Measurements from ENCODE around the gene SPOCK3. TPM values are rescaled to one million over a fixed set of nuclear protein-coding genes. Genes with fewer than 3 reads are reported as not detected.
"Not testable (repeated sequence)": the region's sequence is repeated elsewhere in the genome, so short reads cannot be mapped to it uniquely, and the experiment has no call there.

Gene SPOCK3
- polyA plus RNA-seq, 6 donors from 2014 or later = not detected

DNA sequence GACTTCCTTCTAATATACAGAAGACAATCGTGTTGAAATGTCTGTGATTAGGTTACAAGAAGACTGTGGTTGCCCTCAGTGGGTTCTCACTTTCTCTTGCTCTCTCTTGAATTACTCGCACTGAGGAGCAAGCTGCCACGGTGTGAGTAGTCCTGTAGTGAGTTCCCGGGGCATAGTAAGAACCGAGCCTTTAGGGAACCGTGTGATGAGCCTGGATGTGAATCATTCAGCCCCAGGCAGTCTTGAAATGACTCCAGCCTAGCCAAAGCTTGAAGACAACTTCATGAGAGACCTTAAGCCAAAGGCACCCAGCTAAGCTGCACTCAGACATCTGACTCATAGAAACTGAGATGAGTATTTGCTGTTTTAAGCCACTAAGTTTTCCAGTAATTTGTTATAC, 292.7 kb downstream of the SPOCK3 start:
- DNase-seq = no peak
- H3K27ac Mint-ChIP-seq = no peak overlapping the region
- ATAC-seq (ENCODE audit: low read depth in 2 of 2) = no peak
- H3K27me3 Mint-ChIP-seq = no peaks in the 10 kb centered on the region
- no peak overlapping the region for H3K4me3 Mint-ChIP-seq
- no peaks in the 10 kb centered on the region for H3K36me3 Mint-ChIP-seq
- H3K4me1 Mint-ChIP-seq = no peaks in the 10 kb centered on the region
- peaks cover 0 to 4% (median 0%) of the 10 kb centered on the region in 7 donors for H3K9me3 Mint-ChIP-seq

DNA sequence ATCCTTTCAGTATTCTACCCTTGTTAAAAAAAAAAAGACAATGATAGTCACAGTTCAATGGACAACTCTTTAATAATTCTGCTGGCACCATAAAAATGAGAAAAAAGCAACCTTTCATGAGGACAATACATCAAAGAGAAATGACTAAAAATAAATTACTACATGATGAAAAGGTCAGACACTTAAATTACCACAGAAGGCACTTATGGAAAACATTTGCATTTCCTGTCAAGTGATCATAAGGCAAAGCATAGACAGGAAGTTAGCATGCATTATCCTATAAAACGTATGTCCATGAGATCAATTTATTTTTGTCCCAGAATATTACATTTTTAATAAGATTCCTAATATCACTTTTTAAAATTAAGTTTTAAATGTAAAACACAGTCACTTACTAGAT, 303.8 kb downstream of the SPOCK3 start:
- DNase-seq = no peak
- H3K36me3 Mint-ChIP-seq = no peaks in the 10 kb centered on the region
- H3K27me3 Mint-ChIP-seq = no peaks in the 10 kb centered on the region
- no peak overlapping the region for H3K4me3 Mint-ChIP-seq
- no peak overlapping the region for H3K27ac Mint-ChIP-seq
- ATAC-seq (ENCODE audit: low read depth in 2 of 2) = no peak
- H3K9me3 Mint-ChIP-seq = peaks cover 0 to 12% (median 7%) of the 10 kb centered on the region in 7 donors
- no peaks in the 10 kb centered on the region for H3K4me1 Mint-ChIP-seq

DNA sequence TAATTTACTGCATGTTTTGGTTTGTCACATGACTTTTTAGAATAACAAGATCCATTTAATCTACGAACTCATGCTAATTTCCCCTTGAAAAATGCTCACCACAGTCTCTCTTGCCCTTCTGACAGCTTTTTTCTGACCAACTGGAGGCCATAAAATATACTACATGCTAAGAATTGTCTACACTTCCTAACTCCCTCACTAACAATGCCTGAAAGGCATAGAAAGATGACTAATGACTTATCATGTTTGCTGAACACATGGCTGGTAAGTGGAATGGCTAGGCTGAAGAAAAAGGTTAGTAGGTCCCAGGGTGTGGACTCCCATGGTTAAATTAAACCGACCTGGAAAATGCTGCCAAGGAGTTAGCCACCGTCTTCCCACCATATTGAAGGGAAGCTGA, 309.9 kb downstream of the SPOCK3 start:
- H3K36me3 Mint-ChIP-seq = no peaks in the 10 kb centered on the region
- H3K4me3 Mint-ChIP-seq = no peak overlapping the region
- DNase-seq = no peak
- H3K9me3 Mint-ChIP-seq = peaks cover 2 to 9% (median 5%) of the 10 kb centered on the region in 7 donors
- H3K27ac Mint-ChIP-seq = no peak overlapping the region
- ATAC-seq (ENCODE audit: low read depth in 2 of 2) = no peak
- no peaks in the 10 kb centered on the region for H3K27me3 Mint-ChIP-seq
- H3K4me1 Mint-ChIP-seq = no peaks in the 10 kb centered on the region

DNA sequence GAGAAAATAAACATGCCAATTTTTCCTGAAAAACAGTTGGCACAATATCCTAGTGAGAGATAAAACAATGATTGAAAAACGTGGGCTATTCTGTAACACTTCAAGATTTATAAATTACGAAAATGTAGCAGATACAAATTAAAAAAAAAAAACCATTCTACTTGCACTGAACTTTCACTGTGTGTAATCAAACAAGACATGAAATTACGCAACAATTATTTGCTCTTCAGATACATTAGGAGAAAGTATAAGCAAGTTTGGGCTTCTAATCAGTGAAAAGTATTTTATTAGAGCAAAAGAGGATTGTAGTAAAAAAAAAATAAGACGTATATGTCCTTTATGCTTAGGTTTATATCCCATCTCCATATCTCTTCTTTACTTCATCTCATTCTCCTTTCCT, 320.4 kb downstream of the SPOCK3 start:
- Mint-ChIP-seq H3K4me3 (no peak overlapping the region), H3K9me3 (peaks cover 0 to 3% (median 0%) of the 10 kb centered on the region in 7 donors), H3K36me3 (no peaks in the 10 kb centered on the region), H3K4me1 (no peaks in the 10 kb centered on the region), H3K27me3 (no peaks in the 10 kb centered on the region), H3K27ac (no peak overlapping the region)
- no peak for ATAC-seq (ENCODE audit: low read depth in 2 of 2)
- DNase-seq = no peak

DNA sequence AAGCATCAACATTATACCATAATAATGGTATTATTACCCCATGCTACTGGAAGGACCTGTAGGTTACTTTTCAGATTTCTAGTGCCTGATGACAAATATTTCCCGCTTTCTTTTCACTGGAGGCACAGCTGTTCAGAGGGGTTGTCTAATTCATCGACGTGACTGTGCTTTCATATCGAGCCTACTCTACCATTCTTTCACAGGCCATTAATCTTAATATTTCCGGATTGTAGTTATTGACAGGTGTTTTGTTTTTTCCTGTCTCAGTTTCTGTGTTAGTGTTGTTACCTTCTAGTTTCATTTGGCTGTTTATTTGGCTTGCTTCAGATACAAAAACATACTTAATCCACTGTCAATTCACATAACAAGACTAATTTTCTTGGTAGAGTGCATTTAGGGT, 330.9 kb downstream of the SPOCK3 start:
- H3K27me3 Mint-ChIP-seq = no peaks in the 10 kb centered on the region
- H3K4me3 Mint-ChIP-seq = no peak overlapping the region
- no peak for DNase-seq
- no peak overlapping the region for H3K27ac Mint-ChIP-seq
- ATAC-seq (ENCODE audit: low read depth in 2 of 2) = no peak
- H3K4me1 Mint-ChIP-seq = no peaks in the 10 kb centered on the region
- H3K9me3 Mint-ChIP-seq = peaks cover 0 to 10% (median 0%) of the 10 kb centered on the region in 7 donors
- H3K36me3 Mint-ChIP-seq = no peaks in the 10 kb centered on the region

DNA sequence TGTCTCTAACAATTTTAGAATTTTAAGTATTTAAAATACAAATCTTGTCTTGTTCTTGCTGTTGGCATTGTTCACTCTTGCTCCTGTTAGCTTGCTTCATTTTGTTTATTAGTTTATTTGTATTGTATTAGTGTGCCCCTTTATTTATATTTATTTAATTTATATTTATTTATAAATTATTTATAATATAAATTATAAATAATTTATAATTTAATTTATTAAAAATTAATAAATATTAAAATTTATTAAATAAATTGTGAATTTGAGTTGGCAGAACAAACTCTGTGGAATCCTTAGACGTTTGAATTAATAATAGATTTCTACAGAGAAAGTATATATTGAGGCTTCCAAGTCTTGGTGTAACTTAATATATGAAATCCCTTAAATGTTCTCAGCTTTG, 331.4 kb downstream of the SPOCK3 start:
- Mint-ChIP-seq H3K27me3 (no peaks in the 10 kb centered on the region), H3K4me1 (no peaks in the 10 kb centered on the region), H3K4me3 (no peak overlapping the region), H3K27ac (no peak overlapping the region), H3K9me3 (peaks cover 0 to 10% (median 0%) of the 10 kb centered on the region in 7 donors), H3K36me3 (no peaks in the 10 kb centered on the region)
- no peak for ATAC-seq (ENCODE audit: low read depth in 2 of 2)
- no peak for DNase-seq

DNA sequence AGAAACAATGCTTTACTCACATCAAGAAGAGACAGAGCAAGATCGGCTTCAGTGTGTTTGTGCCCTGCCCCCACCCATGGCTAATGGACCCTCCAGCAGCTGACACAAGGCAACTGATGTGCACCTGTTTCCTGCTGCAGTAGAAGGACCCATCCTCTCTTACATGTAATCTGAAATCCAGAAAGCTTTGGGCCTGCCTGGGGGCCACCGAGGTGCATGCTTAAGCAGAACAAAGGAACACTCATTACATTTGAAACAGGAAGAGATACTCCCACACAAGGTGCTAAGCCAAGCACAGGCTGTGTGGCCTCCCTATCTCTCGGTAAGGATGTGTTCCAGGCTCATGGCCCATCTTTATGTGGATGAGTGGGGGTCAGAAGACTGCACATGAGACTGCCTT, 338.0 kb downstream of the SPOCK3 start:
- Mint-ChIP-seq H3K4me1 (no peaks in the 10 kb centered on the region), H3K27me3 (no peaks in the 10 kb centered on the region), H3K36me3 (no peaks in the 10 kb centered on the region), H3K4me3 (no peak overlapping the region), H3K9me3 (peaks cover 0 to 7% (median 0%) of the 10 kb centered on the region in 7 donors), H3K27ac (no peak overlapping the region)
- no peak for ATAC-seq (ENCODE audit: low read depth in 2 of 2)
- DNase-seq = no peak

DNA sequence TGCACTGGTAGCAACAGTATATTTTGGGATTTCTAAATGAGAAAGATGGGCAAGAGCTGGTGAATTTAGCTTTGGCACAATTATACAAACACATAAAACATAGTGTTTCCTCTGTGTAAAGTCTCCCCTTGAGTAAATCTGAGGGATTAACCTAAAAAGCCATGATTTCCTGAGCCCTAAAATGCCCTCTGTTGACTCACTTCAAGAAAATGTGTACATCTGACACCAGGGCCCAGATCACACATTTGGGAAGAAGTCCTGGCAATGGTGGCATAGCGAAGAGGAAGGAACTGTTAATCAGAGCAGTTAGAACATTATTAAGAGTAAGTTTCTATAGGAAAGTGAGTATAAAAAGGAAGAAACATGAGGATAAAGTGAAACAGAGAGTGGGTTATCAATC, 338.5 kb downstream of the SPOCK3 start:
- Mint-ChIP-seq H3K27ac (no peak overlapping the region), H3K4me1 (no peaks in the 10 kb centered on the region), H3K9me3 (peaks cover 0 to 7% (median 4%) of the 10 kb centered on the region in 7 donors), H3K36me3 (no peaks in the 10 kb centered on the region), H3K4me3 (no peak overlapping the region), H3K27me3 (no peaks in the 10 kb centered on the region)
- ATAC-seq (ENCODE audit: low read depth in 2 of 2) (no peak), DNase-seq (no peak)

DNA sequence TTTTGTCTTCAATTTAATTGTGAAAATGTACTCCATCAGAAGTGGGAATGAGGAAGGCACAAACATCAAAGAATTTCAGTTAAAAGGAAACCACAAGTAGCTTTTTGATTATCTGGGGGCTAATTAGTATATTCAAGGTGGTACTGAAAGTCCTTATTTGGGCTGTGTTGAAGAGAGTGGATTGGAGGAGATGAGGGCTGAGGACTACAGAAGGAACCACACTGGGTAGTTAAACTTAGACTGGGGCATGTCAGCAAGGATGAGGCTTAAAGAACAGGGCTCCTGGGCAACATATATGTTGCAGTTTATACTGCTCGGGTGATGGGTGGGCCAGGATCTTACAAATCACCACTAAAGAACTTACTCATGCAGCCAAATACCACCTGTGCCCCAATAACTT, 346.8 kb downstream of the SPOCK3 start:
- Mint-ChIP-seq H3K4me1 (no peaks in the 10 kb centered on the region), H3K27ac (no peak overlapping the region), H3K36me3 (no peaks in the 10 kb centered on the region), H3K4me3 (no peak overlapping the region), H3K27me3 (no peaks in the 10 kb centered on the region), H3K9me3 (peaks cover 0 to 5% (median 0%) of the 10 kb centered on the region in 7 donors)
- DNase-seq (no peak), ATAC-seq (ENCODE audit: low read depth in 2 of 2) (no peak)

DNA sequence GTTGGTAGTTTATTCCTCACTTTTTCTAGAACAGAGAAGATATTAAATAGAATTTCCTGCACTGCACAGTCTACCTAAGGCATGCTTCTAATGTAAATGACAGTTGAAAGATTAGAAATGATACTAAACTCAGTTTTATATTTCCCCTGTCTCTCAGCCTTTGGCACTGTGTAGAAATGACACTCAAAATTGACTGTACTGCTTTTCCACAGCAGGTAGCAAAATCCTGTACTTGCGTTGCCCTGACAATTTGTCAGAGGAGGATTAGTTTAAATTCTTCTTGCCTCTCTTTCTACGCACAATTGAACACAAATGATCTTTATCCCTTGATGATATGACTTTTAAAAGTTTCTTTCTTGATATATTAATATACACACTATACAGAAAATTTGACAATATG, 347.6 kb downstream of the SPOCK3 start:
- no peak for ATAC-seq (ENCODE audit: low read depth in 2 of 2)
- Mint-ChIP-seq H3K27me3 (no peaks in the 10 kb centered on the region), H3K4me3 (no peak overlapping the region), H3K4me1 (no peaks in the 10 kb centered on the region), H3K27ac (no peak overlapping the region), H3K36me3 (no peaks in the 10 kb centered on the region), H3K9me3 (peaks cover 0 to 5% (median 0%) of the 10 kb centered on the region in 7 donors)
- no peak for DNase-seq

DNA sequence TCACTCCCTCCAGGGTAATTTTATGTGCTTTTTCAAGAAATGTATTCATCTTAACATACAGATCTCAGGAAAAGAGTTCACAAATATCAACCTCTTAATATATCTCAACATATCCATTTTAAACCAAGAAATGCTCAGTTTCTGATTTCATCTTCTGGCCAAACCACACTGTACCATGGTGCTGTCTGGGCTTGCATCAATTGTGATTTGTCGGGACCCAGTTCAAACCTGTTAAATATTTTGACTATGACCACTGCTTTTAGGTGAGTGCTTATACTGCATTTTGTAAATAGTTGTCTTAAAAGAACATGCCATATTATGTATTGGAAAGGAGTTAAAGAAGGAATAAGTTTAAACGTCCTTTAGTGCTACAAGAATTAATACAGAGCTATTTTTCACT, 352.1 kb downstream of the SPOCK3 start:
- Mint-ChIP-seq H3K4me1 (no peaks in the 10 kb centered on the region), H3K27me3 (no peaks in the 10 kb centered on the region), H3K4me3 (no peak overlapping the region), H3K36me3 (no peaks in the 10 kb centered on the region), H3K9me3 (peaks cover 0 to 4% (median 0%) of the 10 kb centered on the region in 7 donors), H3K27ac (no peak overlapping the region)
- ATAC-seq (ENCODE audit: low read depth in 2 of 2) (no peak), DNase-seq (no peak)

DNA sequence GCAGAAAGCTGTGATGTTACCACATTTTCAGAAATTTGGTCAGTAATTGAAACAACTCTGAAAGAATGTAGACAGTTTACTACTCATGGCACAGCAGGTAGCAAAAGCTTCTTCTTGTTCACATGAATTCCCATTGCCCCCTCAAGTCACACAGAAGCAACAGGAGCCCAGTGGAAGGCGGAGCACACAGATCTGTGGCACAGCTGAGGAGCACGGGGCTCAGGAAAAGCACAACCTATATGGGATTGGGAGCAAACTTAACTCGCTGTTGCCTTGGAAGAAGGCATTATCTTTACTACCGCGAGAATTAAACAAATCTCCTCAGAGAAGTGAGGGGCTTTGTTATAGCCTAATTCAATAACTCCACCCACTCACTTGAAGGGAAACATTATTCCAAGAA, 358.5 kb downstream of the SPOCK3 start:
- no peaks in the 10 kb centered on the region for H3K4me1 Mint-ChIP-seq
- H3K4me3 Mint-ChIP-seq = no peak overlapping the region
- no peaks in the 10 kb centered on the region for H3K36me3 Mint-ChIP-seq
- no peak overlapping the region for H3K27ac Mint-ChIP-seq
- no peaks in the 10 kb centered on the region for H3K27me3 Mint-ChIP-seq
- no peak for ATAC-seq (ENCODE audit: low read depth in 2 of 2)
- peaks cover 0 to 12% (median 3%) of the 10 kb centered on the region in 7 donors for H3K9me3 Mint-ChIP-seq
- DNase-seq = no peak

DNA sequence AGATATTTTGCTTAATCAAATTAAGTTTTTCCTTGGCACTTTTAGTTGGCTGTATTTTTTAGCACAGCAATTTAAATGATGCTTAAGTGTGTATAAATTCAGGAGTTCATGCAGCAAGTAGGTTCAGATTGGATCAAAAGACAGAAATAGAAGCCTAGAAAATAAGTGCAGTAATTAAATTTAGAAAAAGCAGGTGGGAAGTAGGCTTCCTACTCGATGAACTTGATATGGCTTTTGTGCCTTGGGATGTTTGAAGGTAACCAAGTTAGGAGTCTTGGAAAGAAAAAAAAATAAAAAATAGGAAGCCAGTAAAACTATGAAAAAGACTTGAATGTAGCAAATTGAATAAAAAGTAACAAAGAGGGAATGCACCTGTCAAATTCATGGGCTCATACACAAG, 372.3 kb downstream of the SPOCK3 start:
- H3K27me3 Mint-ChIP-seq = no peaks in the 10 kb centered on the region
- no peak for ATAC-seq (ENCODE audit: low read depth in 2 of 2)

DNA sequence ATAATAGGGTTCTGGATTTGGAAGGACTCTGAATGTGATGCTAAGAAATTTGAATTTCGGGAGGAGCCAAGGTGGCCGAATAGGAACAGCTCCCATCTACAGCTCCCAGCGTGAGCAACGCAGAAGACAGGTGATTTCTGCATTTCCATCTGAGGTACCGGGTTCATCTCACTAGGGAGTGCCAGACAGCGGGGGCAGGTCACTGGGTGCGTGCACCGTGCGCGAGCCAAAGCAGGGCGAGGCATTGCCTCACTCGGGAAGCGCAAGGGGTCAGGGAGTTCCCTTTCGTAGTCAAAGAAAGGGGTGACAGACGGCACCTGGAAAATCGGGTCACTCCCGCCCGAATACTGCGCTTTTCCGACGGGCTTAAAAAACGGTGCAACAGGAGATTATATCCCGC, 383.9 kb downstream of the SPOCK3 start:
- H3K36me3 Mint-ChIP-seq; H3K27ac Mint-ChIP-seq; ATAC-seq (ENCODE audit: low read depth in 2 of 2); H3K9me3 Mint-ChIP-seq; DNase-seq; H3K4me1 Mint-ChIP-seq; H3K4me3 Mint-ChIP-seq; H3K27me3 Mint-ChIP-seq: not testable (repeated sequence)

More for the DNA sequence above, 372.3 kb downstream of the SPOCK3 start:
- Mint-ChIP-seq H3K9me3 (peaks cover 0 to 12% (median 3%) of the 10 kb centered on the region in 7 donors), H3K4me1 (no peaks in the 10 kb centered on the region), H3K36me3 (no peaks in the 10 kb centered on the region), H3K4me3 (no peak overlapping the region), H3K27ac (no peak overlapping the region)
- no peak for DNase-seq

DNA sequence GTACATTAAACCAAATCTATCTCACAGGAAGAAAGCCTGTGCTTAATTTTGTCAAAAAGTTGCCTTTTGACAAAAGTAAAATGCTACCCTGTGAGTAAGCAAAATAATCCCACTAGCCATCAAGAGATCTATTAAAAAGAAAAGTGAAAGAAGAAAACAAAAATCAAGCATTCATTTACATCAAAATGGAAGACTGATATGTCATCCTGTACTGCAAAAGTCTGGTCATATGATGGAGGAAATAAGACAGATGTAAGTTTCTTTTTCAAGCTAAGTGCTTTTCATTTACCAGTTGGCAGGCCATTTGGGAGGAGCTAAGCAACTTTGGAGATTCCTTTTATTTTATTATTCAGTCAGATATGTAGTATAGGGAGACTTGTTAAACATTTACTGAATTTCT, 387.4 kb downstream of the SPOCK3 start:
- H3K27ac Mint-ChIP-seq = no peak overlapping the region
- no peaks in the 10 kb centered on the region for H3K4me1 Mint-ChIP-seq
- no peaks in the 10 kb centered on the region for H3K27me3 Mint-ChIP-seq
- no peaks in the 10 kb centered on the region for H3K36me3 Mint-ChIP-seq
- no peak for ATAC-seq (ENCODE audit: low read depth in 2 of 2)
- no peak for DNase-seq
- H3K4me3 Mint-ChIP-seq = no peak overlapping the region
- peaks cover 0 to 10% (median under 1%) of the 10 kb centered on the region in 7 donors for H3K9me3 Mint-ChIP-seq

All from naive B cell (primary cell).